ENCODE data around the gene NRXN3.

The NRXN3 gene

DNA sequence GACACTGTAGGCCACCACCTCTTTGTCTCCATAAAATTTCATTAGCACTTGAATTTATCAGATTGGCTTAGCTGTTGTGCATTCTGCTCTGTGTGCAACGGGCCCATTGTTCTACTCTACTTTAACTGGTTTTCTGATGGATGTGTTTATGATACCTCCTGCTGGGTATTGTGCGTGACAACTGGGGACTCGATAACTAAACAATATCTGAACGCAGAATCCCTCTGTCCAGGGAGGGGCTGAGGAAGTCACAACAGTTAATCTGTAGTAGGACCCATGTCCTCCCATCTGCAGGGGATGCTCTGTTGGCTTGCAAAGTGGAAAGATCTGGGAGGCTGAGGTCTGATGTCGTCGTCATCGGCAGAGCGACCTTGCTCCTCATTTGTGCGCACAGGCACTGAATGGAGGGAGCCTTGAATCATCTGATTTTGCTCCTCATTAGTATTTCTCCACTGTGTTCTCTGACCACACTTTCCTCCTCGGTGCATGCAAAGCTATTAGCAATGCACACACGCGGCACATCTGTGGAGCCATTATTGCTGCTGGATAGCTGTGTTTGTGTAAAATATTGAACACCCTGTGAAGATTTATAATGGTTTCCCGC, 422.5 kb downstream of the NRXN3 start:
- H3K36me3 ChIP-seq (ENCODE audit: control insufficient read depth in 2 of 2, insufficient read depth in 1 of 2, low read length in 2 of 2) = no peaks in the 10 kb centered on the region
- H3K9me3 ChIP-seq (ENCODE audit: control insufficient read depth, insufficient read depth, low read depth, low read length) = no peaks in the 10 kb centered on the region
- H3K4me3 ChIP-seq (ENCODE audit: low read depth, low read length) = no peak overlapping the region
- no peaks in the 10 kb centered on the region for H3K4me1 ChIP-seq (ENCODE audit: control insufficient read depth, insufficient read depth, low read length)
- ChIA-PET POLR2A (no interaction called here), CTCF (no interaction called here)
- TF ChIP-seq ZNF274 (IDR thresholded peaks at IDR 0.05; ENCODE audit: low read length) (no peak), ZNF274 (tag by site-specific recombination; IDR thresholded peaks at IDR 0.05; ENCODE audit: borderline replicate concordance) (no peak), ZNF2 (tag by site-specific recombination; IDR thresholded peaks at IDR 0.05) (no peak), SP7 (tag by site-specific recombination; IDR thresholded peaks at IDR 0.05) (no peak), ZNF626 (tag by site-specific recombination; IDR thresholded peaks at IDR 0.05) (no peak), ZNF658 (tag by site-specific recombination; IDR thresholded peaks at IDR 0.05) (no peak)
- TF ChIP-seq, protein P1, sequence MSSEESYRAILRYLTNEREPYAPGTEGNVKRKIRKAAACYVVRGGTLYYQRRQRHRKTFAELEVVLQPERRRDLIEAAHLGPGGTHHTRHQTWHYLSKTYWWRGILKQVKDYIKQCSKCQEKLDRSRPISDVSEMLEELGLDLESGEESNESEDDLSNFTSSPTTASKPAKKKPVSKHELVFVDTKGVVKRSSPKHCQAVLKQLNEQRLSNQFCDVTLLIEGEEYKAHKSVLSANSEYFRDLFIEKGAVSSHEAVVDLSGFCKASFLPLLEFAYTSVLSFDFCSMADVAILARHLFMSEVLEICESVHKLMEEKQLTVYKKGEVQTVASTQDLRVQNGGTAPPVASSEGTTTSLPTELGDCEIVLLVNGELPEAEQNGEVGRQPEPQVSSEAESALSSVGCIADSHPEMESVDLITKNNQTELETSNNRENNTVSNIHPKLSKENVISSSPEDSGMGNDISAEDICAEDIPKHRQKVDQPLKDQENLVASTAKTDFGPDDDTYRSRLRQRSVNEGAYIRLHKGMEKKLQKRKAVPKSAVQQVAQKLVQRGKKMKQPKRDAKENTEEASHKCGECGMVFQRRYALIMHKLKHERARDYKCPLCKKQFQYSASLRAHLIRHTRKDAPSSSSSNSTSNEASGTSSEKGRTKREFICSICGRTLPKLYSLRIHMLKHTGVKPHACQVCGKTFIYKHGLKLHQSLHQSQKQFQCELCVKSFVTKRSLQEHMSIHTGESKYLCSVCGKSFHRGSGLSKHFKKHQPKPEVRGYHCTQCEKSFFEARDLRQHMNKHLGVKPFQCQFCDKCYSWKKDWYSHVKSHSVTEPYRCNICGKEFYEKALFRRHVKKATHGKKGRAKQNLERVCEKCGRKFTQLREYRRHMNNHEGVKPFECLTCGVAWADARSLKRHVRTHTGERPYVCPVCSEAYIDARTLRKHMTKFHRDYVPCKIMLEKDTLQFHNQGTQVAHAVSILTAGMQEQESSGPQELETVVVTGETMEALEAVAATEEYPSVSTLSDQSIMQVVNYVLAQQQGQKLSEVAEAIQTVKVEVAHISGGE (tag by site-specific recombination; conservative IDR thresholded peaks at IDR 0.05; ENCODE audit: low read depth) = no peak
- TF ChIP-seq, protein P2, sequence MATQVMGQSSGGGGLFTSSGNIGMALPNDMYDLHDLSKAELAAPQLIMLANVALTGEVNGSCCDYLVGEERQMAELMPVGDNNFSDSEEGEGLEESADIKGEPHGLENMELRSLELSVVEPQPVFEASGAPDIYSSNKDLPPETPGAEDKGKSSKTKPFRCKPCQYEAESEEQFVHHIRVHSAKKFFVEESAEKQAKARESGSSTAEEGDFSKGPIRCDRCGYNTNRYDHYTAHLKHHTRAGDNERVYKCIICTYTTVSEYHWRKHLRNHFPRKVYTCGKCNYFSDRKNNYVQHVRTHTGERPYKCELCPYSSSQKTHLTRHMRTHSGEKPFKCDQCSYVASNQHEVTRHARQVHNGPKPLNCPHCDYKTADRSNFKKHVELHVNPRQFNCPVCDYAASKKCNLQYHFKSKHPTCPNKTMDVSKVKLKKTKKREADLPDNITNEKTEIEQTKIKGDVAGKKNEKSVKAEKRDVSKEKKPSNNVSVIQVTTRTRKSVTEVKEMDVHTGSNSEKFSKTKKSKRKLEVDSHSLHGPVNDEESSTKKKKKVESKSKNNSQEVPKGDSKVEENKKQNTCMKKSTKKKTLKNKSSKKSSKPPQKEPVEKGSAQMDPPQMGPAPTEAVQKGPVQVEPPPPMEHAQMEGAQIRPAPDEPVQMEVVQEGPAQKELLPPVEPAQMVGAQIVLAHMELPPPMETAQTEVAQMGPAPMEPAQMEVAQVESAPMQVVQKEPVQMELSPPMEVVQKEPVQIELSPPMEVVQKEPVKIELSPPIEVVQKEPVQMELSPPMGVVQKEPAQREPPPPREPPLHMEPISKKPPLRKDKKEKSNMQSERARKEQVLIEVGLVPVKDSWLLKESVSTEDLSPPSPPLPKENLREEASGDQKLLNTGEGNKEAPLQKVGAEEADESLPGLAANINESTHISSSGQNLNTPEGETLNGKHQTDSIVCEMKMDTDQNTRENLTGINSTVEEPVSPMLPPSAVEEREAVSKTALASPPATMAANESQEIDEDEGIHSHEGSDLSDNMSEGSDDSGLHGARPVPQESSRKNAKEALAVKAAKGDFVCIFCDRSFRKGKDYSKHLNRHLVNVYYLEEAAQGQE (tag by site-specific recombination; IDR thresholded peaks at IDR 0.05) = no peak
- TF ChIP-seq, protein P3, sequence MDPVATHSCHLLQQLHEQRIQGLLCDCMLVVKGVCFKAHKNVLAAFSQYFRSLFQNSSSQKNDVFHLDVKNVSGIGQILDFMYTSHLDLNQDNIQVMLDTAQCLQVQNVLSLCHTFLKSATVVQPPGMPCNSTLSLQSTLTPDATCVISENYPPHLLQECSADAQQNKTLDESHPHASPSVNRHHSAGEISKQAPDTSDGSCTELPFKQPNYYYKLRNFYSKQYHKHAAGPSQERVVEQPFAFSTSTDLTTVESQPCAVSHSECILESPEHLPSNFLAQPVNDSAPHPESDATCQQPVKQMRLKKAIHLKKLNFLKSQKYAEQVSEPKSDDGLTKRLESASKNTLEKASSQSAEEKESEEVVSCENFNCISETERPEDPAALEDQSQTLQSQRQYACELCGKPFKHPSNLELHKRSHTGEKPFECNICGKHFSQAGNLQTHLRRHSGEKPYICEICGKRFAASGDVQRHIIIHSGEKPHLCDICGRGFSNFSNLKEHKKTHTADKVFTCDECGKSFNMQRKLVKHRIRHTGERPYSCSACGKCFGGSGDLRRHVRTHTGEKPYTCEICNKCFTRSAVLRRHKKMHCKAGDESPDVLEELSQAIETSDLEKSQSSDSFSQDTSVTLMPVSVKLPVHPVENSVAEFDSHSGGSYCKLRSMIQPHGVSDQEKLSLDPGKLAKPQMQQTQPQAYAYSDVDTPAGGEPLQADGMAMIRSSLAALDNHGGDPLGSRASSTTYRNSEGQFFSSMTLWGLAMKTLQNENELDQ (tag by site-specific recombination; IDR thresholded peaks at IDR 0.05; ENCODE audit: low read depth) = no peak
- TF ChIP-seq, protein P4, sequence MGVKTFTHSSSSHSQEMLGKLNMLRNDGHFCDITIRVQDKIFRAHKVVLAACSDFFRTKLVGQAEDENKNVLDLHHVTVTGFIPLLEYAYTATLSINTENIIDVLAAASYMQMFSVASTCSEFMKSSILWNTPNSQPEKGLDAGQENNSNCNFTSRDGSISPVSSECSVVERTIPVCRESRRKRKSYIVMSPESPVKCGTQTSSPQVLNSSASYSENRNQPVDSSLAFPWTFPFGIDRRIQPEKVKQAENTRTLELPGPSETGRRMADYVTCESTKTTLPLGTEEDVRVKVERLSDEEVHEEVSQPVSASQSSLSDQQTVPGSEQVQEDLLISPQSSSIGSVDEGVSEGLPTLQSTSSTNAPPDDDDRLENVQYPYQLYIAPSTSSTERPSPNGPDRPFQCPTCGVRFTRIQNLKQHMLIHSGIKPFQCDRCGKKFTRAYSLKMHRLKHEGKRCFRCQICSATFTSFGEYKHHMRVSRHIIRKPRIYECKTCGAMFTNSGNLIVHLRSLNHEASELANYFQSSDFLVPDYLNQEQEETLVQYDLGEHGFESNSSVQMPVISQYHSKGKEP (tag by site-specific recombination; IDR thresholded peaks at IDR 0.05) = no peak
- no peak overlapping the region for H3K27ac ChIP-seq (ENCODE audit: extremely low read depth, low read depth, low read length)

DNA sequence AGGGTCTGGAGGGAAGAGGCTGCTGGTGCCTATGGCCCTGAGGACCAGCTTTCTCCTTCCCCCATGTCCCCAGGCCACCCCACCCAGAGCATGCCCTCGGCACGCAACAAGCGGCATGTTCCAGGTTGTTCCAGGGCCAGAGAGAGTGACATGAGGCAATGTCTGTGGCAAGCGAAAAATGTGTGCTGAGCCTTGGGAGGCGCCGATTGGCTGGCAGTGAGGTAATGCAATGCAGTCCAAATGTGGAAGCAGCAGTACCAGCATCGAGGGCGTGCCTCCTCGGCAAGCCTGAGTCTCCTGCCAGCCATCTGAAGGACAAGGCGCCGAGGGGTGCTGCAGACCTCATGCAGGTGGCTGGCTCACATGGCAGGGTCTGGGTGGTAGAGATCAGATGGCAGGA, 423.8 kb downstream of the NRXN3 start:
- POLR2A ChIA-PET = no interaction called here
- Histone ChIP-seq H3K27ac (ENCODE audit: extremely low read depth, low read depth, low read length) (no peak overlapping the region), H3K36me3 (ENCODE audit: control insufficient read depth in 2 of 2, insufficient read depth in 1 of 2, low read length in 2 of 2) (no peaks in the 10 kb centered on the region), H3K9me3 (ENCODE audit: control insufficient read depth, insufficient read depth, low read depth, low read length) (no peaks in the 10 kb centered on the region), H3K4me3 (ENCODE audit: low read depth, low read length) (no peak overlapping the region), H3K4me1 (ENCODE audit: control insufficient read depth, insufficient read depth, low read length) (no peaks in the 10 kb centered on the region)
- TF ChIP-seq ZNF433 (tag by site-specific recombination; IDR thresholded peaks at IDR 0.05; ENCODE audit: low read depth) (no peak), SETDB1 (IDR thresholded peaks at IDR 0.05; ENCODE audit: insufficient read length, low read length) (no peak), ZNF473 (tag by site-specific recombination; IDR thresholded peaks at IDR 0.05) (no peak), ZNF529 (tag by site-specific recombination; IDR thresholded peaks at IDR 0.05; ENCODE audit: insufficient replicate concordance) (no peak), ZNF23 (tag by site-specific recombination; IDR thresholded peaks at IDR 0.05; ENCODE audit: borderline replicate concordance) (no peak), ZNF324 (tag by site-specific recombination; IDR thresholded peaks at IDR 0.05) (no peak), ZNF843 (tag by site-specific recombination; IDR thresholded peaks at IDR 0.05) (no peak), ZNF624 (tag by site-specific recombination; IDR thresholded peaks at IDR 0.05) (no peak), ZNF221 (tag by site-specific recombination; IDR thresholded peaks at IDR 0.05; ENCODE audit: borderline replicate concordance) (no peak), TCF7L2 (IDR thresholded peaks at IDR 0.05; ENCODE audit: borderline replicate concordance, low read depth, low read length) (no peak), KLF10 (tag by site-specific recombination; IDR thresholded peaks at IDR 0.05) (no peak)
- TF ChIP-seq, protein P5, sequence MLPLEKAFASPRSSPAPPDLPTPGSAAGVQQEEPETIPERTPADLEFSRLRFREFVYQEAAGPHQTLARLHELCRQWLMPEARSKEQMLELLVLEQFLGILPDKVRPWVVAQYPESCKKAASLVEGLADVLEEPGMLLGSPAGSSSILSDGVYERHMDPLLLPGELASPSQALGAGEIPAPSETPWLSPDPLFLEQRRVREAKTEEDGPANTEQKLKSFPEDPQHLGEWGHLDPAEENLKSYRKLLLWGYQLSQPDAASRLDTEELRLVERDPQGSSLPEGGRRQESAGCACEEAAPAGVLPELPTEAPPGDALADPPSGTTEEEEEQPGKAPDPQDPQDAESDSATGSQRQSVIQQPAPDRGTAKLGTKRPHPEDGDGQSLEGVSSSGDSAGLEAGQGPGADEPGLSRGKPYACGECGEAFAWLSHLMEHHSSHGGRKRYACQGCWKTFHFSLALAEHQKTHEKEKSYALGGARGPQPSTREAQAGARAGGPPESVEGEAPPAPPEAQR (tag by site-specific recombination; IDR thresholded peaks at IDR 0.05) = no peak
- CTCF ChIA-PET = no interaction called here
